Stimulated activated CD8-positive, alpha-beta memory T cell treated with anti-CD3 and anti-CD28 coated beads, Interleukin-7, amount 100 ng/mL, for 48 hours (primary cell): ENCODE measurements around the gene SLC25A26.
"Not testable (repeated sequence)": the region's sequence is repeated elsewhere in the genome, so short reads cannot be mapped to it uniquely, and the experiment has no call there.

Experiments
- DNase-seq, 2 donors: peaks; one replicate each; pipeline ENCODE4 v3.0.0-alpha.2; 2020; ENCODE audit warnings: low read depth in 1 of 2; ENCODE audit errors: extremely low read depth in 1 of 2

The SLC25A26 gene

DNA sequence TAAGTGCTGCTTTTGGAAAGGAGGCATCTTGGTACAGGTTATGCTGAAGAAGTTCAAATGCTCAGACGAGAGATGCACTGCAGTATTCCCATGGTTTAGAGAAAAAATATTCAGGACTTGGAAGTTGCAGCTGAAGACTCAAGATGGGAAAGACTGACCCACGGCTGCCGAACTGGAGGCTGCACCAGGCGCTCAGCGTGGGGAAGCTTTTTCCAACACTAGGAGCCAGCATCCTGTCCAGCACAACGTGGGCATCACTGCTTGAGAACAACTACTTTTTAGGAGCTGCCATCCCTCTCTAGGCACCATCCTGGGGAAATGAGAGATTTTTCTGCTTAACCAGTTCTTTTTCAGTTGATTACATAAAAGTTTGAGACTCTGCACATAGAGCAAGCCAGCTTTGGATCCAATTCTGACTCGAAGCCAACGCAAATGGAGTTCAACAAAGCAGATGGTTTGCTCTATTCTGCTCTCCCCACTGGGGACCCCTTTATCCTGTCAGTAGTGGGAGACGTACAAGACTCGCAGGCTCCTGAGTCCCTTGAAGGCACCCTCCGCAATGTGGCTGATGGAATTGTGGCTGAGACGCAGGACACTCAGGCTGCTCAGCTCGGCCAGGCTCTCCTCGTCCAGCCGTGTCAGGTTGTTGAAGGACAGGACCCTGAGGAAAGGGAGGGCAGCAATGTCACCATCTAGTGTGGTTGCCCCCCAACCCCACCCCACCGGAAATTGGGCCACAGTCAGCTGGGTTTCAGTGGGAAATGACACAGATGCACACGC lies 186.2 kb downstream of the SLC25A26 start:
- DNase-seq, result no peak

DNA sequence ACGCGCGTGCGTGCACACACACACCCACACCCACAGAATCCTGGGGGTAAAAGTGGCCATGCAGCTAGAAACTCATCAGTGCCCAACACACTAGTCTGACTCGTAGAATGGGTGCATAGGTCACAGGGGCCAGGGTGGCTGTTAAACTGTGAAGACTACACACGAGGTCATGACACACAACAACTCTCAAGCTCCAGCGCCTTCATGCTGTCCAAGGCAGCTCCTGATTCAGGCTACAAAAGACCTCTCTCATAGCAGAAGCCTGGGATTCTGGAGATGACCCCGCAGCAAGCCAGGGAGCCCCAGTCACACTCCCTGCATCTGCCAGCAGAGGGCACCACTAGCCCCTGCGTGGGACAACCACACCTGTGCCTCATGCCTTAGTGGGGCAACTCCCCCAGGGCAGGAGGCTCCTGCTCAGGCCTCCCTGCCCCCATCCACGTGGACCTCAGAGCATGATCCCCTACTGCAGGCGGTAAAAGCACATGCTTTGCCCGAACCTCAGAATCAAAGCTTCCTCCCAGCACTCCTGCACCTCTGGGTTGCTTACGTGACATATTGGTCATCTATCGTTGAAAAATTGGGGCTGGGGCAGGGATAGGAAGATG lies 186.9 kb downstream of the SLC25A26 start:
- DNase-seq, result peak; percentile 39 to 42

DNA sequence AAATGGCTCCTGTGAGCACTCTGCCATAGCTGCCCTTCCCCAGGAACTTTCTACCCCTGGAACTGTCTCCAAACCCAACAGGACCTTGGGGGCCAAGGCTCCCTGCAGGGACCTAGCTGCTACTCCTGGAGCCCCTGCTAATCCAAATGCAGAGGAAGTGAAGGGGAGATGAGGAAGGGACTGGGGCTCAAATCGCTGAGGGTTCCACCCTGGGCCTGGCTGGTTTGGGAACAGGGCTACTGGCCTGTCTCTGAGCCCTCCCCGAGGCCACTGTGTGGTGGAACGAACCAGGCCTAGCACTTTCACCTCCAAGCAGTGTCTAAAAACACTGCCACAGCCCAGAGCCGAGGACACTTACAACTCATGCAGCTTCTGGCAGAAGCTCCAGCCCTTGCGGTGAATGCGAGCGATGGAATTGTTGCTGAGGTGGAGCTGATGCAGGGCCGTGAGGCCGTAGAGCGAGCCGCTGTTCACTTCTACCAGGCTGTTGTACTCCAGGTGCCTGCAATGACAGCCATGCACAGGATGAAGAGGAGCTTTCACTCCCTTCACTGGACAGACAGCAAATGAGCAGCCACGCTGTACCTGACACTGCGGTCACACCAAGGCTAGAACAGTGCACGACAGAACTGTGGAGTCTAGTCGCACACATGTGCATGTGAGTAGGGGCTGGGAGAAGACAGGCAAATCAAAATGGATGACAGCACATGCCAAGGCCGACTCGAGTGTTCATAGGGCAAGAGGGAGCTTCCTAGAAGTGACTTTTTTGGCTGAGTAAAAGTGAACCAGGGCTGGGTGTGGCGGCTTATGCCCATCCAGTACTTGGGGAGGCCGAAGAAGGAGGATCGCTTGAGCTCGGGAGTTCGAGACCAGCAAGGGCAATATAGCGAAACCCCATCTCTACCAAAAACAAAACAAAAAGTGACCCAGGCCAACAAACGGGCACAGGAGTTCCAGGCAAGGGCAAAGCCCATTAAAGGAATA lies 189.3 kb downstream of the SLC25A26 start:
- no peak for DNase-seq

DNA sequence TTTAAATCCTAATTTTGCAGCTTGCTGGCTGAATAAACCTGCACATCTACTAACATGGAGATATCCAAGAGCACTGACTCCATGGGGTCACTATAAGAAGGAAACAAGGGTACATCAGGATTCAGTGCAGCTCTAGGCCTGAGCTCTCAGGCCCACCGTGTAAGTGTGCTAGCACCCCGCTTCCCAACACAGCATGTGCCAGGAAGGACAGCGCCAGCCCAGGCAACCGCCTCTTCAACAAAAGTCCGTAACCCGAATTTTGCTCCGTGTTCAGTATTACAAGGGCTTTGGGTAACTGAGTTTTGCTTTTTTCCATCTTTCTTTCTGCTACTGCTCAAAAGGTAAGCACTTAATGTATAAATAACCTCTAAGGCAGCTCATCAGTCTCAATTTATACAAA lies 190.2 kb downstream of the SLC25A26 start:
- no peak for DNase-seq

DNA sequence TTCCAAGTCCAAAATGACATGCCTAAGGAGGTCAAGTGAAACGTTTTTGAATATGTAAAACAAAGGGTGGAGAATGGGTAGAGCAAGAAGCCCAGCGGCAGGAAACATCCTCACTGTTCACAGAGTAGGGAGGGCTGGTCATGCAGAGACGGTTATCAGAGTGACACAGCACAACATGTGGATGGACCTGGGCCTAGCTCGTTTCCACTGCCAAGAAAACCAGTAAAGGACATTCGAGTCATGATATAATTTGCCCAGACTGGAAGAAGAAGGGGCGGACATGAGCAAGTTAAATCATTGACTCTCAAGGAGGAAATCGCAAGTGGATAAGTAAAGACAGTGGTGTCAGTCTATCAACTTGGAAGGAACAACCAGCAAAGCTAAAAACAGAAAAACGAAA lies 190.7 kb downstream of the SLC25A26 start:
- no peak for DNase-seq

GRCh38 chr3:66411961-66412887 lies 191.4 kb downstream of the SLC25A26 start:
- no peak for DNase-seq

GRCh38 chr3:66413151-66413751 lies 192.4 kb downstream of the SLC25A26 start:
- peak in 1 of 2 donors; percentile 7 for DNase-seq

- DNase-seq, result no peak
Observed at GRCh38 chr3:66414846-66415245, 194.0 kb downstream of the SLC25A26 start.

DNA sequence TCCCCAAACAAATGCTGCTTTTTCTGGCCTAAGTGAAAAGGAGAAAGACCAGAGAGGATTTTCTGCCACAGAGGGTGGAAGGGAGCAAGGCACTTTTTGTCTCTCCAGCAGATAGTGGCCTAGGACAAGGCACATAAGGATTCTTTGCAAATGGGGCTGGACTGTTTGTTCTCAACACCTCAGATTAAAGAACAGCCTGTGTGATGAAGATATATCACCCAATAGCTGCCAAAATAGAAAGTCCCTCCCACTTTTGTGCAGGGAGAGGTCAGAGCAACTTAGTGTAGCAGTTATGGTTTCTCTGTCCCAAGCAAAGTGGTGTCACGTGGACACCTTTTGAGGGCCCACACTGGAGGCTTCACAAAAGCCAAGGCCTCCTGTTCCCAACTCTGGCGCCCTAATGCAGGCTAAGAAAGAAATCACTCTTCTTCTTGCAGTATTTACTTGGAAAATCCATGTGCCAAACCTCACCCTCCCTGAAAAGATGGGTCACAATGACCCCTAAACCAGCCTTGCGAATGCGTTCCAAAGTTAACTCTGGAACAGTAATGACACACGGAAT lies 195.1 kb downstream of the SLC25A26 start:
- no peak for DNase-seq

DNA sequence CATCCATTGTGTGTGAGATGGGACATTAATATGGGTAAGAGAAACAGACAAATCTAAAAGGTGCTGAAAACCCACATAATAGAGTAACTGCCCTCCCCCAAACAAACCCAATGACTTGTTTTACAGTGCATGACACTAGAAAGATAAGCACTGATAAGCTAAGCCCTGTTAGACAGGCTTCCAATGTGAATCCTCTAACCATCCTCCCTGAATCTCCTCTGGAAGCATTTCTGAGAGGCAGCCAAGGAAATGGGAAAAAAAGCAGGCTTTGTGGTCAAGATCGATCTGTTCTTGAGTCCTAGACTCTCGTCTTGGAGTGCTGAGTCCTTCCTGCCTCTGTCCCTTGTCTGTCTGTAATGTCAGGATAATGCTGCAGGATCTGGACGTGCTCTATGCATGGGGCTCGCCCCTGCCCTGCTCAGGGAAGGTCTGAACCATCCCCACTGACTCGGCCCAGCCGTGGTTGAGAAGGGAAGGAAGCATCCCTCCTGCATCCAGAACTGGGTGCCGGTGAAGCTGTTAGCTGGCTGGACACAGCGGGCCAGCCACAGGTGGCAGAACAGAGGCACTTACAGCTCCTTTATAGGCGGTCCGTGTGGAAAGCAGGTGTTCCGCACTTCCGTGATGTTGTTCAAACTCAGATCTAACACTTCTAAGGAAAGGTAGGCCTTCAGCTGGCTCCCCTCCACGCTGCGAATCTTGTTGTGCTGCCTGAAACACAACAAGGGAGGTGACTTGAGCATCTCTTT lies 195.9 kb downstream of the SLC25A26 start:
- DNase-seq, result no peak

DNA sequence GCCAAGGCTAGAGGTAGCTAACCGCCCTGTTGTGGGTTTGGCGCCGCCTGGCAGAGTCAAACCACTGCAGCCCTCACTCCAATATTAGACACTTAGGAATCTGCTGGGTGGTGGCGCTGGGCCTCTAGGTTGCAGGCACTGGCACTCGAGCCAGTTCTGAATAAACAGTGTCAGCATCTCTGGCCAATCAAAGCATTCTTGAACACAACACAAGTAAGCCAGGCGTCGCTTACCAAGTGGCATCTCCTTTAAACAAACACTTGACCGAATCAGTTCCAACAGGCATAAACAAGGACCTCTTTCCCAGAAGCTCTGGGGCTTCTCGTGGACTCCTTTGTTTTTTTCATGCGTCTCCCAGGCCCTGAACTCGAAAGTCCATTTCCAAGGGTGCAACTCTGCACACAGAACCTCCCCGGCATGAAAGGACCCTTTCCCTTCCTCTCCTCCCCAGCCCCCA lies 197.7 kb downstream of the SLC25A26 start:
- no peak for DNase-seq

GRCh38 chr3:66419036-66419435 lies 198.2 kb downstream of the SLC25A26 start:
- DNase-seq, result no peak

- not testable (repeated sequence) for DNase-seq
Observed at GRCh38 chr3:66421144-66421543, 200.3 kb downstream of the SLC25A26 start.

DNA sequence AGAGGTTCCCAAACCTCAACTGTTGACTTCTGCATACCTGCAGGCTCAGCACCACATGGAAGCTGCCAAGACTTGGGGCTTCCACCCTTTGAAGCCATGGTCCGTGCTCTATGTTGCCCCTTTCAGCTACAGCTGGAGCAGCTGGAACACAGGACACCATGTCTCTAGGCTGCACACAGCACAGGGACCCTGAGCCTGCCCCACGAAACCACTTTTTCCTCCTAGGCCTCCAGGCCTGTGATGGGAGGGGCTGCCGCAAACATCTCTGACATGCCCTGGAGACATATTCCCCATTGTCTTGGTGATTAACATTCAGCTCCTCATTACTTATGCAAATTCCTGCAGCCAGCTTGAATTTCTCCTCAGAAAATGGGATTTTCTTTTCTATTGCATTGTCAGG lies 201.1 kb downstream of the SLC25A26 start:
- not testable (repeated sequence) for DNase-seq

- DNase-seq, result no peak
Observed at GRCh38 chr3:66423791-66424190, 203.0 kb downstream of the SLC25A26 start.

DNA sequence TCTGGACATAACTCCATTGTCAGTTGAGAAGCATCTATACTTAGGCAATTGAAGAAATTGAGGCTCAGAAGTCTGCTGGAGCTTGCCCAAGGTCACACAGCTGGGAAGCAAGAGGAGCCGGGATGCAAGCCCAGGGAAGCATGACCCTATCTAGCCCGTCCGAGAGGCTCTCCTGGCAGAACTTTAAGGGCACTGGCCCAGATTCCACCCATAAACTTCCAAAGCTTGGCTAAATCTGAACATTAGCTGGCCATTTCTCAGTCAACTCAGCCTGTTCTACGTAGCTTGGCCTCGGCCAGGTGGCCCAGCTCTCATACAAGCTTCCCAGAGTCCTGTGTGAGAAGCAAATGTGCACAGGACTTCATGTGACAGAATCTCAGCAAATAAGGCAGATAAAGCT lies 204.2 kb downstream of the SLC25A26 start:
- DNase-seq, result no peak

DNA sequence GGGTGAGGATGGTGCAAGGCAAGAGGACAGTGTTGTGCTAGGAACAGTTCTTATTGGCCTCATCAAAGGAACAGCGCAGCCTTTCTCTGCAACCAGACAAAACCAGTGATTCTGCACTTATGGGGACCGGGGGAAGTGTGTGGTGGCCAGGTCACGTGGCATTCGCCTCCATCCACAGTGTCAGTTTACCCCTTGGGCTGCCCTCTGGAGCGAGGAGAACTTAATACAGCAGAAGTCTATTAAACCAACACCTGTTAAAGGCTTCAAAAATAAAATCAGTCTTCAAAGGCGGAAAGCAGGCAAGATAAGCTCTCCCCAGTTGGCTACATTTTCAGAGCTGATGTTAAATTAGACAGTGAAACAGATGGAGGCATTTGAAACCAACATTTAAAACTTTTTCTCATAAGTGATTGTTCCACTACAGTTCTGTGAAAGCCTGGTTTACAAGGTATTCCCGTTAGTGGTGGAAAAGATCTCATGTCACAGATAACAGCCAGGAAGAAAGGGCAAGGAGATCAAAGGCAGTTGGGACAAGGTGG lies 204.8 kb downstream of the SLC25A26 start:
- no peak for DNase-seq

DNA sequence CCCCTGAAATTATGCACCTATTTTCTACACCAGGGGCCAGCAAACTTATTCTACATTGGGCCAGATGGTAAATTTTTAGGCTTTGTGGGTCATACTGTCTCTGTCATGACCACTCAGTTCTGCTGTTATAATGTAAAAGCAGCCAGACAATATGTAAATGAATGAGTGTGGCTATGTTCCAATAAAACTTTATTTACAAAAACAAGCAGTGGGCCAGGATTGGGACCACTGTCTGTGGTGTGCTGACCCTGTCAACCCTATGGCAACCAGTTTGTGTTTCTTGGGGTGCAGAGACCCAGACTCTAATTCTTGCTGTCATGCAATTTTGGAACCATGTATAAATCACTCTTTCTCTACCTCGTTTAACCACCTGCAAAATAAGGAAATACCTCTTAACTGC lies 205.3 kb downstream of the SLC25A26 start:
- no peak for DNase-seq

DNA sequence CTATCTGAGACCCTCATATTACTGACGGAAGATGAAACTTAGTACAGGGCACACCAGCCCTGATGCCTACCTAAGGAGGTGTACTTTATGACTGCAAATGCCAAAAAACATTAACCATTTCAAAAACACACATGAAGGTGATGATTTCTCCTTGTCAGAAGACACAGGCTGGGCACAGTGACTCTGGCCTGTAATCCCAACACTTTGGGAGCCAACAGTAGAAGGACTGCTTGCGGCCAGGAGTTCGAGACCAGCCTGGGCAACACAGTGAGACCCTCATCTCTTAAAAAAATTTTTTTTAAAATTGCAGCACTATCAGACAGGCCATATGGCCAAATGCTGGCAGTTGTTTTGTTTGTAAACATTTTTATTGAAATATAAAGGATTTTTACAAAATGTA lies 206.6 kb downstream of the SLC25A26 start:
- DNase-seq, result no peak
